ENCODE data around the gene SEPTIN8. TPM values are rescaled to one million over a fixed set of nuclear protein-coding genes. Genes with fewer than 3 reads are reported as not detected.

The SEPTIN8 gene
- total and polyA plus RNA-seq, 10 of the 15 experiments (the other 5 are each of a cell fraction or from before 2014, with no cell fraction given) = 6.1 to 96.1 (median 29.4) TPM

DNA sequence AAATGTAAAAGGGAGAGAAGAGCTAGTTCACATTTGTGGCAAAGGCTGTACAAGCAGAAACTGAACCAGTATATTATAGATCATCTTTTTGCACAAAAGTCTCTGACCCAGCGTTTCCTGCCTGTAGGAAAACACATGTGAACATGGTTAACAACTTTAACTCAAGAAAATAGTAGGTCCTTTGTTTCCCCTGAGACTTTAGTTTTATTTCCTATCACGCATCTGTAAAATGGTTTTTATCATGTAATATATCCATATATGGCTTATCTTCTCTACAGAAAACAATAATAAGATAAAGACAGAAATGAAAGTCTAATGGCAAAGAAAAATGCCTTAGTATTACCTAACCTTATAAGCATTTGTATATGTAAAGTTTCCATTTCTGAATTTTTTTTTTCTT, 42.4 kb downstream of the SEPTIN8 start:
- H3K4me1 ChIP-seq (ENCODE audit: control insufficient read depth, insufficient read depth, low read length) = no peaks in the 10 kb centered on the region
- ChIA-PET CTCF (interaction anchor here (0.9 to 4.3 kb wide), 6 partner anchors 13 to 208 kb away, joined by 3 to 22 read pairs (median 4); partner anchors contain the start of gene CCNI2), SMC1A (ENCODE audit: uncharacterized antibody, unreplicated experiment) (interaction anchor here (0.8 to 6.1 kb wide), 10 partner anchors 16 to 208 kb away, joined by 3 to 52 read pairs (median 5); partner anchors contain the start of gene IL4), POLR2A (interaction anchor here (2.9 kb wide), 1 partner anchor 13 kb away, joined by 16 read pairs; the partner anchor contains the start of gene CCNI2), RAD21 (ENCODE audit: unreplicated experiment) (interaction anchor here (1.2 to 2.4 kb wide), 5 partner anchors 12 to 86 kb away, joined by 4 to 12 read pairs (median 6); partner anchors contain the start of gene CCNI2)
- no peaks in the 10 kb centered on the region for H3K27me3 ChIP-seq (replicated peaks in 1 of 2; ENCODE audit: control insufficient read depth in 2 of 2, insufficient read depth in 2 of 2, low read length in 1 of 2)
- no peak overlapping the region for H2AFZ ChIP-seq (ENCODE audit: control insufficient read depth, low read depth, low read length)
- ATAC-seq (no peak), DNase-seq (ENCODE audit: low read depth, low spot score) (no peak), FAIRE-seq (no peak)
- H4K20me1 ChIP-seq (ENCODE audit: control insufficient read depth, insufficient read depth) = no peaks in the 10 kb centered on the region
- H3K79me2 ChIP-seq (ENCODE audit: control insufficient read depth, insufficient read depth, low read length) = peaks cover 13% of the 10 kb centered on the region
- WGBS (ENCODE audit: insufficient coverage, insufficient replicate concordance, low lambda C conversion rate, missing lambda C conversion rate) = 98% methylated on average over 2 of the region's 2 CpGs
- intact Hi-C loops (cut with micrococcal nuclease; ENCODE audit: unreplicated experiment) = loop anchor here (5.0 kb wide), 2 partner anchors 88 to 207 kb away; no protein-coding TSS in a partner anchor
- H3K9ac ChIP-seq (ENCODE audit: control insufficient read depth, insufficient read depth, low read length) = no peak overlapping the region
- H3K27ac ChIP-seq (ENCODE audit: control insufficient read depth, insufficient read depth) = no peak overlapping the region
- H3K4me2 ChIP-seq (ENCODE audit: control insufficient read depth, insufficient read depth) = peak overlapping the region; percentile 10; the same call in 1 of the 2 replicates
- TF ChIP-seq POLR2AphosphoS5 (IDR thresholded peaks at IDR 0.05; ENCODE audit: low read length) (no peak), KLF5 (IDR thresholded peaks at IDR 0.05; ENCODE audit: partially characterized antibody) (no peak), ZNF217 (IDR thresholded peaks at IDR 0.05) (no peak)
- BruUV-seq (replicated peaks) = no TSS peak
- H3K4me3 ChIP-seq = no peak overlapping the region
- H3K36me3 ChIP-seq (ENCODE audit: control insufficient read depth in 2 of 2, insufficient read depth in 2 of 2, low read length in 1 of 2) = no peaks in the 10 kb centered on the region
- no peaks in the 10 kb centered on the region for H3K9me3 ChIP-seq (replicated peaks; ENCODE audit: control insufficient read depth, insufficient read depth, low read length)
- in situ Hi-C loops (cut with MboI) = no loop called here

DNA sequence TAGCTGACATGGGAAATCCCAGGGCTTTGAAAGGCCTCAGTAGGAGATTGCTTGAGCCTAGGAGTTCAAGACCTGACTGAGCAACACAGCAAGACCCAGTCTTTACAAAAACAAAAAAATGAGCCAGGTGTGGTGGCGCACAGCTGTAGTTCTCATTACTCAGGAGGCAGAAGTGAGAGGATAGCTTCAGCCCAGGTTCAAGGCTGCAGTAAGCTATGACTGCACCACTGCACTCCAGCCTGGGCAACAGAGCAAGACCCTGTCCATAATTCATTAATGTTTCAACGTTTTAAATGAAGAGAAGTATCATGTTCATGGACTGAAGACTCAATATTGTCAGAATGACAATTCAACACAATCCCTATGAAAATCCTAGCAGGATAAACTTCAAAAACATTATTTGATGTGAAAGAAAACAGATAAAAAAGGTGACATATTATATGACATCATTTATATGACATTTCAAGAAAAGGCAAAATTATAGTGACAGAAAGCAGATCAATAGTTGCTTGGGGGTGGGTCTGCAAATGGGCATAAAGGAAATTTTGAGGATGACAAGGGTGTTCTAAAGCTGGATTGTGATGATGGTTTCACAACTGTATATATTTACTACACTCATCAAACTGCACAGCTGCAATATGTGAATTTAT, 43.4 kb downstream of the SEPTIN8 start:
- POLR2A ChIA-PET = interaction anchor here (0.8 to 2.9 kb wide), 8 partner anchors 14 to 70 kb away, joined by 3 to 16 read pairs (median 3); partner anchors contain the start of gene CCNI2
- CTCF ChIA-PET = interaction anchor here (0.6 to 4.3 kb wide), 9 partner anchors 11 to 553 kb away, joined by 3 to 22 read pairs (median 4); partner anchors contain the start of gene CCNI2
- BruUV-seq (replicated peaks) = no TSS peak

More for the DNA sequence above, 43.4 kb downstream of the SEPTIN8 start:
- no peak overlapping the region for H3K27ac ChIP-seq (ENCODE audit: control insufficient read depth, insufficient read depth)
- no peaks in the 10 kb centered on the region for H3K36me3 ChIP-seq (ENCODE audit: control insufficient read depth in 2 of 2, insufficient read depth in 2 of 2, low read length in 1 of 2)
- RAD21 ChIA-PET (ENCODE audit: unreplicated experiment) = interaction anchor here (0.9 to 2.4 kb wide), 9 partner anchors 14 to 110 kb away, joined by 4 to 12 read pairs (median 5); partner anchors contain the start of gene CCNI2
- H3K4me2 ChIP-seq (ENCODE audit: control insufficient read depth, insufficient read depth) = no peak overlapping the region; the same call in 1 of the 2 replicates
- no peaks in the 10 kb centered on the region for H4K20me1 ChIP-seq (ENCODE audit: control insufficient read depth, insufficient read depth)
- in situ Hi-C loops (cut with MboI) = no loop called here
- ATAC-seq (no peak), FAIRE-seq (no peak), DNase-seq (ENCODE audit: low read depth, low spot score) (no peak)
- intact Hi-C loops (cut with micrococcal nuclease; ENCODE audit: unreplicated experiment) = no loop called here
- H2AFZ ChIP-seq (ENCODE audit: control insufficient read depth, low read depth, low read length) = no peak overlapping the region
- peaks cover 13% of the 10 kb centered on the region for H3K79me2 ChIP-seq (ENCODE audit: control insufficient read depth, insufficient read depth, low read length)
- no peaks in the 10 kb centered on the region for H3K9me3 ChIP-seq (replicated peaks; ENCODE audit: control insufficient read depth, insufficient read depth, low read length)
- TF ChIP-seq ZNF217 (IDR thresholded peaks at IDR 0.05) (no peak), SMARCA5 (IDR thresholded peaks at IDR 0.05) (0 out of 2 replicates have a peak, but pooled peaks have one; percentile 16), IKZF1 (conservative IDR thresholded peaks at IDR 0.05) (no peak), MYC (IDR thresholded peaks at IDR 0.05; ENCODE audit: insufficient read depth, insufficient read length, insufficient replicate concordance, low read length, severe bottlenecking) (no peak), ATF7 (IDR thresholded peaks at IDR 0.05; ENCODE audit: low read depth) (peak; percentile 74), POLR2AphosphoS5 (IDR thresholded peaks at IDR 0.05; ENCODE audit: low read length) (no peak), RELA (IDR thresholded peaks at IDR 0.05; ENCODE audit: borderline replicate concordance, partially characterized antibody) (no peak)
- H3K4me1 ChIP-seq (ENCODE audit: control insufficient read depth, insufficient read depth, low read length) = no peaks in the 10 kb centered on the region
- SMC1A ChIA-PET (ENCODE audit: uncharacterized antibody, unreplicated experiment) = interaction anchor here (0.8 to 6.1 kb wide), 15 partner anchors 16 to 235 kb away, joined by 3 to 52 read pairs (median 5); partner anchors contain the start of gene IL4
- H3K27me3 ChIP-seq (replicated peaks in 1 of 2; ENCODE audit: control insufficient read depth in 2 of 2, insufficient read depth in 2 of 2, low read length in 1 of 2) = no peaks in the 10 kb centered on the region
- 80% methylated on average over 2 of the region's 2 CpGs for WGBS (ENCODE audit: insufficient coverage, insufficient replicate concordance, low lambda C conversion rate, missing lambda C conversion rate)
- H3K9ac ChIP-seq (ENCODE audit: control insufficient read depth, insufficient read depth, low read length) = no peak overlapping the region
- H3K4me3 ChIP-seq = no peak overlapping the region

All from GM12878 (cell line).